Osteoblast (primary cell): ENCODE results near the gene CCL14. TPM values are rescaled to one million over a fixed set of nuclear protein-coding genes. Genes with fewer than 3 reads are reported as not detected.
"Not testable (repeated sequence)": the region's sequence is repeated elsewhere in the genome, so short reads cannot be mapped to it uniquely, and the experiment has no call there.

ENCODE experiments used
- DNase-seq: peaks from one replicate; pipeline ENCODE4 v3.0.0; 2011; ENCODE audit warnings: low spot score, mixed read lengths; ENCODE audit not compliant: insufficient read length; ENCODE audit errors: missing footprints
- H2AFZ ChIP-seq: 2 replicates; pipeline ENCODE4 v1.6.0; 2011; ENCODE audit warnings: mild to moderate bottlenecking, low read length
- H3K27ac ChIP-seq: 2 replicates; pipeline ENCODE4 v1.5.1; 2011; ENCODE audit warnings: mild to moderate bottlenecking, low read depth, low read length, moderate library complexity
- H3K27me3 ChIP-seq: 2 replicates; pipeline ENCODE4 v1.6.0; 2012; ENCODE audit warnings: mild to moderate bottlenecking, control low read depth, inconsistent platforms, low read length, moderate library complexity; ENCODE audit not compliant: insufficient read depth
- H3K36me3 ChIP-seq: 2 replicates; pipeline ENCODE4 v1.5.1; 2011; ENCODE audit warnings: mild to moderate bottlenecking, low read length, control low read depth, moderate library complexity; ENCODE audit not compliant: insufficient read depth
- H3K4me1 ChIP-seq: 2 replicates; pipeline ENCODE4 v1.5.1; 2011; ENCODE audit warnings: mild to moderate bottlenecking, low read length, control low read depth, moderate library complexity; ENCODE audit not compliant: insufficient read depth
- H3K4me2 ChIP-seq: 2 replicates; pipeline ENCODE4 v1.6.0; 2011; ENCODE audit warnings: mild to moderate bottlenecking, low read length; ENCODE audit not compliant: insufficient read depth
- H3K4me3 ChIP-seq: fragments of 200-600 bp; sonication (generic); 3 replicates; pipeline ENCODE4 v1.5.1; 2012; ENCODE audit warnings: mild to moderate bottlenecking, low read length, inconsistent platforms; ENCODE audit not compliant: insufficient read depth
- H3K79me2 ChIP-seq: 2 replicates; pipeline ENCODE4 v1.6.0; 2012; ENCODE audit warnings: mild to moderate bottlenecking, low read length, control low read depth, inconsistent platforms; ENCODE audit not compliant: insufficient read depth
- H3K9me3 ChIP-seq: 2 replicates; pipeline ENCODE4 v1.5.1; 2011; ENCODE audit warnings: low read depth, low read length, control low read depth
- H4K20me1 ChIP-seq: 2 replicates; pipeline ENCODE4 v1.6.0; 2012; ENCODE audit warnings: mild to moderate bottlenecking, low read length, control low read depth; ENCODE audit not compliant: insufficient read depth
- CTCF ChIP-seq: IDR thresholded peaks from 2 replicates; pipeline ENCODE4 v1.5.1; 2011; ENCODE audit warnings: mild to moderate bottlenecking, low read depth, low read length, moderate library complexity; ENCODE audit errors: extremely low read depth
- total RNA-seq: library from RNA; depleted of rRNA; stranded (reverse); fragments of >200 nt; gene quantifications from 2 replicates; pipeline ENCODE4 v1.2.3, GENCODE V29; 2012

Gene CCL14
- total RNA-seq, 1 donor = not detected

GRCh38 chr17:35944151-35944550 lies 42.4 kb downstream of the CCL14 start:
- Histone ChIP-seq H3K79me2 (no peaks in the 10 kb centered on the region), H3K27me3 (peaks cover 11% of the 10 kb centered on the region), H3K27ac (no peak overlapping the region), H4K20me1 (no peaks in the 10 kb centered on the region), H3K4me3 (no peak overlapping the region), H3K4me1 (peaks cover 2% of the 10 kb centered on the region), H3K36me3 (no peaks in the 10 kb centered on the region), H3K4me2 (no peak overlapping the region), H3K9me3 (no peaks in the 10 kb centered on the region), H2AFZ (peak overlapping the region; percentile 20)
- TF ChIP-seq CTCF = no peak
- DNase-seq = no peak

GRCh38 chr17:35943537-35943936 lies 43.0 kb downstream of the CCL14 start, which contains the start of gene LYZL6:
Gene LYZL6, minus strand, starts transcription at chr17:35943713. Its CDS starts 4,357 bp downstream, at chr17:35939356.
- Histone ChIP-seq H3K79me2 (no peaks in the 10 kb centered on the region), H3K27me3 (peaks cover 11% of the 10 kb centered on the region), H4K20me1 (no peaks in the 10 kb centered on the region), H2AFZ (peak within 1 kb of the TSS; percentile 20), H3K27ac (no peak within 1 kb of the TSS), H3K9me3 (no peaks in the 10 kb centered on the region), H3K4me3 (no peak within 1 kb of the TSS), H3K4me1 (peaks cover 2% of the 10 kb centered on the region), H3K36me3 (no peaks in the 10 kb centered on the region), H3K4me2 (no peak within 1 kb of the TSS)
- peak; percentile 36 for DNase-seq
- TF ChIP-seq CTCF = no peak

DNA sequence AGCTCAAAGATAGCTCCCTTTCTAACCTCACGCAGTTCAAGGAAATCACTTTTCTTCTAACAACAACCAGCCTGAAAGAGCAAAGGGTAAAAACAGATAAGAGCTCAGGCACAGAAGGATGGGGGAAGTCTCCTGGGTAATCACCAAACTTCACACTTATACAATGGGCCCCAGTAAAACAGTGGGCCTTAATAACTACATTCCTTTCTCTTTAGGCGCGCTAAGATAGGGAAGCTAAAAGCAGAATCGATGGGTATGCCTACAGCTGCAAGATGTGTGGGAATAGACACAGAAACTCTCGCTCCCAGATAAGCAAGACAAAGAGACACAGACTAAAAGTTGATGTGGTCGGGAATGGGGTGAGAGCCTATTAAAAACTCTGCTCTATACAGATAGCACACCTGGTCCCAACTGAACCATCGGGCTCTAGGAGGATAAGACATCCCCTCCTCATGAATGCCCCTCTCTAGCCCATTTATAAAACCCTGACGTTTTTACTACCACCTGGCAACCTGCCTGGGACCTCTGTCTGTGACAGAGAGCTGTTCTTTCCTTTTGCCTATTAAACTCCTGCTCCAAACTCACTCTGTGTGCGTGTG lies 43.8 kb downstream of the CCL14 start:
- H3K27me3 ChIP-seq = peaks cover 11% of the 10 kb centered on the region
- TF ChIP-seq CTCF = no peak
- no peak overlapping the region for H3K4me2 ChIP-seq
- no peak overlapping the region for H2AFZ ChIP-seq
- no peaks in the 10 kb centered on the region for H3K9me3 ChIP-seq
- no peaks in the 10 kb centered on the region for H4K20me1 ChIP-seq
- peaks cover 2% of the 10 kb centered on the region for H3K4me1 ChIP-seq
- DNase-seq = no peak
- H3K4me3 ChIP-seq = no peak overlapping the region
- no peak overlapping the region for H3K27ac ChIP-seq
- H3K79me2 ChIP-seq = no peaks in the 10 kb centered on the region
- no peaks in the 10 kb centered on the region for H3K36me3 ChIP-seq

- not testable (repeated sequence) for H3K27me3 ChIP-seq, H3K4me1 ChIP-seq, H4K20me1 ChIP-seq, H3K27ac ChIP-seq, H3K4me3 ChIP-seq, H3K36me3 ChIP-seq, H3K9me3 ChIP-seq, H3K79me2 ChIP-seq, H2AFZ ChIP-seq, H3K4me2 ChIP-seq
- peak; percentile 31 for DNase-seq
Measured at GRCh38 chr17:35938492-35938891, 48.0 kb downstream of the CCL14 start.
